GM19240 (cell line): Measurements from ENCODE around the gene VPS36.
"Not testable (repeated sequence)": the region's sequence is repeated elsewhere in the genome, so short reads cannot be mapped to it uniquely, and the experiment has no call there.

ENCODE experiments used
- DNase-seq: peaks from one replicate; pipeline ENCODE4 v3.0.0; 2011; ENCODE audit warnings: low spot score; ENCODE audit not compliant: insufficient read length

Gene VPS36

GRCh38 chr13:52383366-52383765, 67.1 kb downstream of the VPS36 start:
- DNase-seq: no peak

GRCh38 chr13:52378312-52378711, 72.1 kb downstream of the VPS36 start:
- no peak for DNase-seq

GRCh38 chr13:52377898-52378297, 72.5 kb downstream of the VPS36 start:
- DNase-seq: no peak

- no peak for DNase-seq
Measured at GRCh38 chr13:52374873-52375411, 75.5 kb downstream of the VPS36 start.

GRCh38 chr13:52374389-52374788, 76.0 kb downstream of the VPS36 start:
- no peak for DNase-seq

- DNase-seq: not testable (repeated sequence)
Measured at GRCh38 chr13:52373277-52373676, 77.2 kb downstream of the VPS36 start.

- DNase-seq: no peak
Measured at GRCh38 chr13:52371736-52372247, 78.6 kb downstream of the VPS36 start.

- DNase-seq: no peak
Measured at GRCh38 chr13:52366291-52366690, 84.1 kb downstream of the VPS36 start.
